Adipose tissue (tissue), 3 donors: Measurements from ENCODE around the gene KIF1A. TPM values are rescaled to one million over a fixed set of nuclear protein-coding genes. Genes with fewer than 3 reads are reported as not detected.

Experiments used
- H3K27ac ChIP-seq: one replicate; pipeline ENCODE4 v1.5.1; 2013; ENCODE audit warnings: low read depth, low read length
- WGBS, 3 donors: extraction: QIAGEN DNeasy Blood & Tissue Kit; methylation state at CpG; one replicate each; pipeline ENCODE4 v1.1.7; 2013; 5-methylcytosine and 5-hydroxymethylcytosine counted together
- polyA plus RNA-seq, 3 donors: library from polyadenylated mRNA; stranded (reverse); fragments of 200-250 nt; gene quantifications; one replicate each; pipeline ENCODE4 v1.2.3, GENCODE V29; 2013
- donor health status: healthy with polysubstance abuse.
- donor health status: Bipolar disorder and iron deficiency.
- donor health status: healthy.

KIF1A gene
- polyA plus RNA-seq, 3 donors: 0.11 to 18.6 (median 0.18) TPM

DNA sequence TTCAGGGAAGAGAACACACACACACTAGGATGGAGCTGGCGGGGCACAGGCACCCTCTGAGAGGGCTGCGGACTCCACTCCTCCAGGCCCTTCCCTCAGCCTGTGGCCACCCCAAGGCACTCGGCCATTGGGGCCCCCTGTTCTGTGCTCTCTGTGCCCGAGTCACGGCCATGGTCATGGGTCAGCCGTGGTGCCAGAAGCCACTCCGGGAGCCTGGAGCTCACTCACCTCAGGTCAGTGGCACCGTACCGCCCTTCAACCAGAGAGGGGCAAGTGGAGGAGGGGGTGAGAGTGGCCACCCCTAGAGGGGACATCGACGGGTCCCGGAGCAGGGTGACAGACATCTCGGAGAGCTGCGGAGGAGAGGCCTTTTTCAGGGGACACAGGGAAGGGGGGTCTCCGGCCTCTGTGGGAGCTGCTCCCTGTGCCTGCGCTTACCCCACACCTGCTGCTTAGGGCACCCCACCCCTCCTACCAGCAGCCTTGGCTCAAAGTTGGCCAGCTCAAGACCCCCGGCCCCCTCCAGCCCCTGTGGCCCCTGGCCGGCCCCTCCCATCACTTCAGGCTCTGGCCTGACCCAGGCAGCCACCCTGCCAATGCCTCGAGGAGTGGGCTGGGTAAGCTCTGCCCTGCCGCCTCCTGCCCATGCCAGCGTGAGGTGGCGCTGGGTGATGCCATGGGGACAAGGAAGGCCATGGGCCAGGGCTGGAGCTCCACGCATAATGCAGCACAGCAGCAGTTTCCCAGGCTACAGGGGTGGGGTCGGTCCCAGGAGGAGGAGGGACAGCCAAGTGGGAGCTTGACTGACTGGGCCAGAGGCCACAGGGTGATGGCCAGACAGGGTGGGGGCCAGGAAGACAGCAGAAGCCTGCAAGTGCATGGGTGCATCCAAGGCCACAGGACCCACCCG is 99.1 kb downstream of the KIF1A start:
- H3K27ac ChIP-seq: no peak overlapping the region
- 84 to 91% (median 86%) methylated on average over 24 to 25 of the region's 25 CpGs for WGBS, 3 donors

DNA sequence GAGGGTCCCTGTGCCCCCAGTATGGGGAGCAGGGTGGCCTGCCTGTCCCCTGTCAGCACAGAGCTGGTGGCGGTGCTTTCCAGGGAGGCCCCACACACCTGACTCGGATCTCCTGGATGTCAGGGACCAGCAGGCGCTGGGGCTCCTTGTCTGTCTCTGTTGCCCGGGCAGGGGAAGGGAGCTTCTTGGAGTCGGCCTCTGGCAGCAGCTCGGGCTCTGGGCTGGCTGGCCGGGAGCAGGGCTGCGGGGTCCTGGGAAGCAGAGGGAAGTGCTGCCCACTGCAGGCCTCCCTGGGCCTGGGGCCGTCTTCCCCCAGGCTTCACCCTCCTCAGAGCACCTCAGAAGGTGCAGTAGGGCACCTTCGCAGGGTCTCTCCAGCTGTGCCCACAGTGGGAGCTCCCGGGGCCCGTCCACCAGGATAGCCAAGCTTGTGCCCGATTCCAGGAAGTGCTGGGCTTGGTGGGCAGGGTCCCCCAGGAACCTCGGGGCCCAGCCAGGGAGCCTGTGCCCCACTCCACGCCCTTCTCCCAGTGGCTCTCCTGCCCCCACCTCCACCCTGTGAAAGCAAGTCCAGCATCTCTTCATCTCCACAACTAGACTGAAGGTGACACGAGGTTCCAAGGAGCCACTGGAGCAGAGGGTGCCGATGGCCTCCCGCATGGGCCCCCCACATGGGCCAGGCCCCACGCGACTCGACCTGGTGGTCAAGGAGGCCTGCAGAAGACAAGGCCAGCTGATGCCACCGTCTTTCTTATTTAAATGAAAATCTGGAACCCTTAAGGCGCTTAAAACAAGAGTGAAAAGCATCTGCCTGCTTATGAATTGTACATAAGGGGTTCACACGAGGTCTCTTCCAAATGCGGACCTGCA is 100.1 kb downstream of the KIF1A start:
- no peak overlapping the region for H3K27ac ChIP-seq
- 84 to 89% (median 85%) methylated on average over 23 to 25 of the region's 25 CpGs for WGBS, 3 donors

DNA sequence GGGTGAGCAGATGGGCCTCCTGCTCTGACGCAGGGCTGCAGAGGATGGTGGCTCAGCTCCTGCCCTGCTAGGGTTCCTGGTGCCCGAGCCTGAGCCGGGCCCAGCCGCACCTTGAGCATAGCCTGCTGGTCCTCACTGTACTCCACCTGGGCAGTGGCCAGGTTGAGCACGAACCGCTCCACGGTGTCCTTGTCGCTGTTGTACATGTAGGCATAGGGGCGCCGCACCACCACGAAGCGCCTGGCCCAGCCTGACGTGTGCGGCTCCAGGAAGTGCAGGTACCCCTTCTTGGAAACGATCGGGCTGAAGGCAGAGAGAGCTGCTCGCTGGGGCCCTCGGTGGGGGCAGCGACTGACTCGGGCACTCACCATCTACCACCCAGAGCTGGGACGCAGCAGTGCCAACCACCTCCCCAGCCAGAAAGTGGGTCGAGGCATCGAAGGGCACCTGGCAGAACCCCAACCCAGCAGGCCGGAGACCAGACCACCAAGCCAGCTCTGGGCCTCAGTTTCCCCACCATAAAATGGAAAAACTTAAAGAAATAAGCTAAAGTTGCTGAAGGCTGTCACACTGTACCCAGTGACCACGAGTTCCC is 101.0 kb downstream of the KIF1A start:
- 89 to 92% (median 90%) methylated on average over 23 to 25 of the region's 25 CpGs for WGBS, 3 donors
- no peak overlapping the region for H3K27ac ChIP-seq

DNA sequence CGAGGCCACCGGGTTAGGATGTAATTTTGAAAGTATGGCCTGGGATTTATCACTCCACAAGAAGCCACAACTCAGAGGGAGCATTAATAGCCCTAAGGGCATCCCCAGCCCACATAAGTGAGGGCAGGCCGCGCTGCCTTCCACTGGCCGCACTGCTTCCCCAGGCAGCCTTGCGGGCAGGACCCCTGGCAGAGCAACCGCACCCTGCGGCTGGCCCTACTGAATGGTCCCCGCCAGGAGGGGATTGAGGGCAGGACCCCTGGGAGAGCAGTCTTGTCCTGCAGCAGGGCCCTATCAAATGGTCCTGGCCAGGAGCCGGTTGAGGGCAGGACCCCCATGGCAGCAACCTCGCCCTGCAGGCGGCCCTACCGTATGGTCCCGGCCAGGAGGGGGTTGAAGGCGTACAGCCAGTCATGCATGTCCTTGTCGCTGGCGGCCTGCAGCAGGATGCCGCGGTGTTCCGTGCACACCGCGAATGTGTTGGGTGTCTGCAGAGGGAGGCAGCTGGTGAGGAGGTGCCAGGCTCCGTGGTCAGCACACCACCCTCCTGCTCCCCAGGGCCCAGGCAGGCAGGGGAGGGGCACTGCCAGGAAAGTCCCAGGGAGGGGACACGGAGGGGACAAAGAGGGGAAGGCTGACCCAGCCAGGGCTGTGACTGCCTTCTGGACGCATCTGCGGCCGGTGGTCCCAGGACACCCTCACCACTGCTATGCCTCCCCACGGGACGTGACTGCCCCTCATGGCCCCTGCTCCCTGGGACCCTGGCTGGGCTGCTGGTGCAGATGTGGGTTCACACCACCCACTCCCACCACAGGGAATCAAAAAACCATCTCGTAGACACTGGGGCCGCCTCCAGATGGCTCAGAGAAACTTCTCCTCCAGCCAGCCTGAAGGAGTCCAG is 102.1 kb downstream of the KIF1A start:
- 90 to 92% (median 91%) methylated on average over 29 to 31 of the region's 31 CpGs for WGBS, 3 donors
- H3K27ac ChIP-seq: no peak overlapping the region

DNA sequence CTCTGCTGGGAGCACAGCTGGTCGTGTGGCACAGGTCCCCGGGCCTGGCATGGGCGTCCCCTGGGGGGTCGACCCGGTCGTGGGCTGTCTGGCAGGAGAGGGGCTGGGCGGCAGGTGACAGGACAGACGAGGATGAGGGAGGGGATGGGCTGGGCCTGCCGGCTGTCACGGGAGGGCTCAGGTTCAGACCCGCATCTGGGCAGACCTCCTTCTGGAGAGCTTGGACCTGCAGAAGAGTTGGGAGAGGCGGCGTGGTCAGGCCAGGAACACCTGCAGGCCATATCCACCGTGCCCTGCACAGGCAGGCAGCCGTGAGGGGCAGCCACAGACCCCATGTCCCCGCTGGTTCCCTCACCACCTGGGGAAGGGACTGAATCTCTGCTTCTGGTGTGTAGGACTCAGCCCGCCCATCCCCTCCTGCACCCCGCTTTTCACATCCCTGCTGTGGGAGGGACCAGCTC is 102.8 kb downstream of the KIF1A start:
- H3K27ac ChIP-seq: no peak overlapping the region
- 86 to 90% (median 89%) methylated on average over 18 of the region's 18 CpGs for WGBS, 3 donors

DNA sequence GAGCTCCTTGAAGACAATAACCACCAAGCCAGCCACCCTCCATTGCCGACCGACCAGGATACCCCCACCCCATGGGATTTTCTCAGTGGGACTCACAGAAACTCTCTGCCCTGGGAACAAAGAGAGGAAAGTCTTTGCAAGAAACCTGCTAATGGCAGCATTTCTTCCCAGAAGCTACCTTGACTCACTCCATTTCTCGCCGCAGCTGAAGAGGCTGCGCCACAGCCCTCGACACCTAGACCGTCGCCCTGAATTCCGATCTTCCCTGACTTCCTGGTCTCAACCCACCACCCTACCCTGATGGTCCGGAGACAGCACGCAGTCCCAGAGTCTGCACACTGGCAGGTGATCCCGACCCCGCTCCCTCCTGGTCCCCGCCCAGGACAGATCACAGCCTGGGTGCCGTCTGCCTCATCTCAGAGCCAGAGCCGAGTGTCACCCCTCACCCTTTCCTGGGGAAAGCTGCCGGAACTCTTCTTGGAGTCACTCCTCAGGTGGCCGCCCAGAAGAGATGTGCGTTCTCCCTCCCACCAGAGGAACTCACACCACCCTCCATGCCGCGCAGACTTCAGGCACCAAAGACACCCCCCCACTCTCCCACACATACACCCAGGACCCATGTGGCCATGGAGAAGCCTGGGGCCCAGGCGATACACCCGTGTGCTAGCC is 103.8 kb downstream of the KIF1A start:
- H3K27ac ChIP-seq: no peak overlapping the region
- 88 to 92% (median 91%) methylated on average over 23 of the region's 23 CpGs for WGBS, 3 donors

DNA sequence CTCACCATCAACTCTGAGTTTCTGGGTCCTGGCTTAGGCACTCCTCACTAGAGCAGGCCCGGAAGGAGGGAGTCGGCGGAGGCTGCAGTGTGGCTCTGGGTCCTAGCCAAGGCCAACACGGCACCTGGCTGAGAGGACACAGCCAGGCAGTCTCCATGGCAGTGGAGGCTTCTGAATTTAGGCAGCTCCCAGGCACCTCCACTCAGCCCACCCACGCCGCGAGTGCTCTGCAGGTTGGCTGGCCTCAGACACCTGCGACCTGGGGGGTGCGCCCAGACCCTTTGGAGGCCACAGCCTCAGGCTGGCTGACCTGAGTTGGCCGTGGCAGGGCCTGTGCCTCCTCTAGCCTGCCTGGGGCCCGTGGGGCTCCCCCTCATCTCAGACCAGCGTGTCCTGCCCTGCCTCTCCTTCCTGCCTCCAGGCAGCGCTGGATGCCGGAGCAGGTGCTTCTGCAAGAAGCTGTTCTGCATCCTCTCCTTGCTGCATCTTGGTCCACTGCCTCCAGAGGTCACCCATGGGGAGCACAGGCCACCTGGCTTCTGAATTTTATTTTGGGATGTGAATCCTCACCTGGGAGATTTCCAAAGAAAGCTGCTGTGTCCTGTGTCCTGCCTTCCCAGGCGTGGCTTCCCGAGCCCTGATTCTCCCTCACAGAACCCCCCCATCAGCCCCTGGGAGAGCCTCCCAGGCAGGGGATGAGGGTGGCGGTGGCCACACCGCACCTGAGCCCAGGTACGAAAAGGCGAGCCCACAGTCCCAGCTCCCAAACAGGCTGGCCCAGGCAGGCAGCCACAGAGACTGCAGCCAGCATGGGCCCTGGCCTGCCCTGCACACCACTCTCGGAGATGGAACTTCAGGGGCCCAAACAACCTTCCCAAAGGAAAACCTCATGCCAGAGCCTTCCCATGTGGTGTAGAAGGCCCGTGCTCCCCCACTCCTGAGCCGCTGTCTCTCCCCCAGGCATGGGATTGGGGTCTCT is 105.0 kb downstream of the KIF1A start:
- no peak overlapping the region for H3K27ac ChIP-seq
- 69 to 81% (median 80%) methylated on average over 23 of the region's 23 CpGs for WGBS, 3 donors

DNA sequence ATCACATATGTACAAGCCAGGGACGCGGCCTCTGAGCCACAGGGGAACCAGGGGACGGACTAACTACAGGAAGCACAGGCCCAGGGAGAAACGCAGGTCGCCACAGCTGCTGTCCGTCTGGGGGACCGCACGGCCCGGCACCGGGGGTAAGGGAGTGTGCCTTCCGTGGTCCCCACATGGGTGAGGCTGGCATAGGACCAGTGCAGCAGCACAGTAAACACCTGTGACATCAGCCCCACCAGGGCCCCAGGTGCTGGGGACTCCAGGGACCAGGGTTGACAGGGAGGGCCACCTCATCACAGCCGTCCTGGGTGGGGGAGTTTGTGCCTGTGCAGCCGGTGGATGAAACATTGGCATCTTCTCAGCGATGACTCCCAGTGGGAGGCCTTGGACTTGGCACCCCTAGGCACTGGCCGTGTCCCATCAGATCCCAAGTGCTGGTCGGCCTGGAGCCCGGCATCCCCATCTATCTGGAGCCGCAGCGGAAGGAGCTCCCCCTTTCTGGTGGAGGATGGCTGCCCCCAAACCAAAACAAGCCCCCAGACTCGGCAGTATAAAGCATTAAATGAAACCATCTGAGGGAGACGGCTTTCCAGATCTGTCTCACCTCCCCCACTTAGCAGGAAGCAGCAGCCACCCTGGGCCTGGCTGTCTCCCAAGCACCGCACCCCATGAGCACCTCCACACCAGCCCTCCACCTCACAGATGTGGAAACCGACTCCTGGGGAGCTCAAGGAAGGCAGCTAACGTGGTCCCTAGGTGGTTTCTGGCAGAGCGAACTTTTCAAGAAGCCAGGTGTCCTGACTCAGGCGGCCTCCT is 105.9 kb downstream of the KIF1A start:
- 57 to 73% (median 71%) methylated on average over 26 of the region's 26 CpGs for WGBS, 3 donors
- H3K27ac ChIP-seq: no peak overlapping the region

DNA sequence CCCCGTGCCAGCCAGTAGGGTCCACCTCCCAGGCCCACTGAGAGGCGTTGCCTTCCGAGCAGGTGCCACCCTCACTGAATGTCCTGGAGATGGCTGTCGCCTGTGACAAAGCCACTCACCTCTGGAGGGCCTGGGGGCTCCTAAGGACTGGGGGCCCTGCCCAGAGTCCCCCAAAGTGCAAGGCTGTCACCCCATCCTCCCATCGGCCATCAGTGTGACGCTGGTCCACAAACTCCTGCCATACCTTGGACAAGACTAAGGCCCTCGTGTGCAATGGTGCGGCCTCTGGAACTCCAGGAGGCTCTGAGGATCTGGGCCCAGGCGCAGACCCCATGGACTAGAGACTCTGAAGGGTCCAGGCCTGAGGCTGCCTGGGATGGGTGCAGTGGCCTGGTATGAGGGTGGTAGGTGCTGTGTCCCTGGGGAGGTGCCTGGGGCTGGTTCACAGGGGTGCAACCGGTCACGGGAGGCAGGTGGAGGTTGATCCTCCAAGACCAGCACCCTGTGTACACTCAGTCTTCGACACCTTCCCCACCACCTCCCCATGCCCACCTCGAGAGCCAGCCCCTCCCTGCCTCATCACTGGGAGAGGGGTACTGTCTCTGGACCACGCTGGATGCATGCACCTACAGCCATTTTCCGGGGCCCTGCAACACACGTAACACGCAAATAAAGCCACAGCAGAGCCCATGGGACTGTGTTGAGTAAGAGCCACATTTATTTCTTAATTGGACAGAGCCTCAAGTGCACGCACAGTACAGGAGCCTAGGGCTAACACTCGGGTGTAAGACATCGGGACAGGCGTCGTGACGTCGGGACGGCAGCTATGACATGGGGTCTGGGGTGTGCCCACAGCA is 106.7 kb downstream of the KIF1A start:
- H3K27ac ChIP-seq: no peak overlapping the region
- 73 to 83% (median 79%) methylated on average over 25 of the region's 25 CpGs for WGBS, 3 donors

DNA sequence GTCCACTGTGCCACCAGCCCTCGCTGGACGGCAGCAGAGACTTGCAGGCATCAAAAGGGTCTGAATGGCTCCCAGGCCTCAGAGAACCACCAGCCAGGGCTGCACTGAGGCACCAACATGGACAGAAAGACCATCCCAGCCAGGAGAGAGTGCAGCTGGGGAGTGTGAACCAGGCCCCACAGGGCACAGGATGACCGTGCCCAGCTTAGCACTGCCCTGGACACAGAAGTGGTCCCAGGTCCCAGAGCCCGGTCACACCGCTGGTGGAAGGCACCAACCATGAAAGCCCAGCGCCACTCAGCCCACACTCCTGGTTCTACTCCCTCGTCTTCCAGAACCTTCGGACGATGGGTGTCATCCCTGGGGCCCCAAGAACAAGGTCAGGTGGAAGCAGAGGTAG is 107.9 kb downstream of the KIF1A start:
- WGBS, 3 donors: 87 to 90% (median 88%) methylated on average over 9 of the region's 9 CpGs

DNA sequence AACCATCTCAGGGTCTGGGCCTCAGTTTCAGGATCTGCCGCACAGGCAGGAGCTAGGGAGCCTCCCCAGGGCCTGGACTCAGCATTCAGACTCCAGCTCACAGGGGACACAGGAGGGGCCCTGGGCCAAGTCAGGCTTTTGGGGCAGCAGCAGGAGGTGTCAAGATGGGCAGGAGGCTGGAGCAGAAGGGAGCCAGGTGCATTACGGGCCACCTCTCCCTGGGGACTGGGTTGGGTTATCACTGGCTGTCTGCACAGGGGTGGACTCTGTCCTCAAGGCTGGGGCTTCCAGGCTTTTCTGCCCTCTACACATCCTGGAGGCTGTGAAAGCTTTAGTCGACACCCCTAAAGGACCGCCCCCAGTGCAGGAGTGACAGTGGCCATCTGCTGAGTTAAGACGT is 108.3 kb downstream of the KIF1A start:
- no peak overlapping the region for H3K27ac ChIP-seq
- WGBS, 3 donors: 75 to 85% (median 81%) methylated on average over 5 of the region's 5 CpGs

More for the DNA sequence above, 107.9 kb downstream of the KIF1A start:
- H3K27ac ChIP-seq: no peak overlapping the region

DNA sequence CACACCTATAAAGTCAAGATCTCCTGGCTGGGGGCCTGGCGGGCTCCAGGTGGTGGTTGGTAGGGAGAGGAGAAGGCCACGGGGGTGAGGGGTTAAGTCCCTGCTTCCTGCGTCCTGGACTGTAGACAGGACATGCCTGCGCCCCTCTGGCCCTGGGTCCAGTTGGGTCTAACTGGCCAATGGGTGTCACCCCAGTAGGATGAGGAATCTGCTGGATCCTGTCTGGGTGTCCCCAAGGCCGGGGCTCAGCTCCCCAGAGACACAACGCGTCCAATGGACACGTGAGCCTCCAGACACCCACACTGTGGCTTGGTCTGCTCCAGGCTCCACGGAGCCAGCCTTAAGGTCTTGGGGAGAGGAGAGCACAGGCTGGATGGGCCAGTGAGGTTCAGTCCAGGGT is 108.7 kb downstream of the KIF1A start:
- WGBS, 3 donors: 83 to 91% (median 86%) methylated on average over 9 of the region's 9 CpGs
- no peak overlapping the region for H3K27ac ChIP-seq

DNA sequence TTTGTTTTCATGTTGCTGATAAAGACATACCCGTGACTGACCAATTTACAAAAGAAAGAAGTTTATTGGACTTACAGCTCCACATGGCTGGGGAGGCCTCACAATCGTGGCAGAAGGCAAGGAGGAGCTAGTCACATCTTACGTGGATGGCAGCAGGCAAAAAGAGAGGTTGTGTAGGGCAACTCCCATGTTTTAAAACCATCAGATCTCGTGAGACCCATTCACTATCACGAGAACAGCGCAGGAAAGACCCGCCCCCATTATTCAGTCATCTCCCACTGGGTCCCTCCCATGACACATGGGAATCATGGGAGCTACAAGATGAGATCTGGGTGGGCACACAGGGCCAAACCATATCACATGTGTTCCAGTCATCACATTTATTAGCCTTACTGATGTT is 111.6 kb downstream of the KIF1A start:
- 69 to 79% (median 74%) methylated on average over 7 of the region's 7 CpGs for WGBS, 3 donors
- H3K27ac ChIP-seq: no peak overlapping the region

DNA sequence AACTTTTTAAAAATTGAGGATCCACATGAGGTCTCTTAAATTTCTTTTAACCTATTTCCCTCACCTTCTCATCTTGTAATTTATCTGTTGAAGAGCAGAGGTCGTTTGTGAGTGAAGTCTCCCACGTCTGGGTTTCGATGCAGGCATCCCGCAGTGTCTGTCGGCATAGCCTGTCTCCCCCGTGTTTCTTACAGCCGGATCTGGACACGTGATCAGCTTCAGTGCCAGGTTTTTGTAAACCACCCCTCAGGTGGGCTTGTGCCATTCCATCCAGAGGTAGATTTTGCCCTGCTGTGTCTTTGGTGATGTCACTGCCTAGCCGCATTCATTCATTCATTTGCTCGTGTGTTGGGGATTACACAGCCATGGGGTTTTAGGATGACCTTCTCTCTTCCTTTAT is 112.2 kb downstream of the KIF1A start:
- 64 to 68% (median 65%) methylated on average over 10 of the region's 10 CpGs for WGBS, 3 donors
- no peak overlapping the region for H3K27ac ChIP-seq
